IPS-11a (cell line): ENCODE measurements around the gene UCHL5.
"Not testable (repeated sequence)": the region's sequence is repeated elsewhere in the genome, so short reads cannot be mapped to it uniquely, and the experiment has no call there.

Experiments used
- H3K4me3 ChIP-seq: one replicate; pipeline ENCODE4 v1.5.1; 2013; ENCODE audit warnings: low read depth, low read length, control low read depth

The UCHL5 gene

DNA sequence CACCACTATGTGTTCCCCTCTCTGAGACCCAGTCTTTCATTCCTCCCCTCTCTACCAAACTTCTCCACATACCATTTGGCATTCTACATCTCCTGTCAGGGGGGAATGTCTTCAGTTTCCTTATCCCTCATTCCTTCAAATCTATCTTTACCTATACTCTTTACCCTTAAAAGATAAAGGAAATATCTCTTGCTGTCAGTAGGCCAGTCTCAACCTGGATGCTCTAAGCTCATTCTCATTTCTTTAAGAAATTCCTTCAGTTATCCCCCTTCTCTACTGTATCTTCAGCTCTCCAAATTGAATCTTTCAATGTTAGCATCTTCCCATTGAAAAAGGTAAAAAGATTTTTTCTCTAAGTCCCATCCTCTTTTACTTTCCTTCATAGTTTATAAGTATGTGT, 6.8 kb upstream of the UCHL5 start:
- no peak overlapping the region for H3K4me3 ChIP-seq

DNA sequence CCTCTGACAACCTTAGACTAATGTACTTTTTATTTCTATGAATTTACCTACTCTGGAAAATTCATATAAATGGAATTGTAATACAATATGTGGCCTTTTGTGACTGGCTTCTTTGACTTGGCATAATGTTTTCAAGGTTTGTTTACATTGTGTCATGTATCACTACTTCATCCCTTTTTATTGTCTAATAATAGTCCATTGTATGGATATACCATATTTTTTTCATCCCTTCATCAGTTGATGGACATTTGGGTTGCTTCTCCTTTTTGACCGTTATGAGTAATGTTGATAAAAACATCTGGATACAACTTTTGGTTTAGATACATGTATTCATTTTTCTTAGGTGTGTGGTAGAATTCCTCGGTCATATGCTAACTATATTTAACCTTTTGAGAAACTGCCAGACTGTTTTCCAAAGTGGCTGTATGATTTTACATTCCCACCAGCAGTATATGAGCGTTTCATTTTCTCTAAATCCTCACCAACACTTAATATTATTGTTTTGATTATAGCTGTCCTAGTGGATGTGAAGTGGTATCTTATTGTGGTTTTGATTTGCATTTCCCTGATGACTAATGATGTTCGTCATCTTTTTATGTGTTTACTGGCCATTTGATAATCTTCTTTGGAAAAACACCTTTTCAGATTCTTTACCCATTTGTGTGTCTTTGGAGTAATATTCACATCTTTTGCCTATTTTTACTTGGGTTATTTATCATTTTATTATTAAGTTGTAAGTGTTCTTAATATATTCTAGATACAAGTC, 3.7 kb upstream of the UCHL5 start:
- no peak overlapping the region for H3K4me3 ChIP-seq

DNA sequence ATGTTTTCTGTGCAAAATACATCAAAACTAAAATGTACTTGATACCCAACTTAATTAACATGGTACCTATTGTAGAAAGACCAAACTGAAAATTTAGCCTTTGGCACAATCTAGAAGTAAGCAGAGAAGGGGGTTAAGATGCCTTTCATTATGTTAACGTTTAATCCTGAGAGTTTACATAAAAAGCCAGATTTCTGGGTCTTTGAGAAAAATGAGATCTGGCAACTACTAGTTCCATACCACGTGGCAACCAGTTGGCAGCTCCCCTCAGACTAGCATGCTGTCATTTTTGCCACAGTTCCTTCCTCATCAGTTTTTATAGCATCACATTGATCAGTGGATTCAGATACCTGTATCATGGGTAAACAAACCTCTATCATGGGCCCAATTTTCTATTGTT, 1.8 kb upstream of the UCHL5 start:
- peak overlapping the region; percentile 95 for H3K4me3 ChIP-seq

DNA sequence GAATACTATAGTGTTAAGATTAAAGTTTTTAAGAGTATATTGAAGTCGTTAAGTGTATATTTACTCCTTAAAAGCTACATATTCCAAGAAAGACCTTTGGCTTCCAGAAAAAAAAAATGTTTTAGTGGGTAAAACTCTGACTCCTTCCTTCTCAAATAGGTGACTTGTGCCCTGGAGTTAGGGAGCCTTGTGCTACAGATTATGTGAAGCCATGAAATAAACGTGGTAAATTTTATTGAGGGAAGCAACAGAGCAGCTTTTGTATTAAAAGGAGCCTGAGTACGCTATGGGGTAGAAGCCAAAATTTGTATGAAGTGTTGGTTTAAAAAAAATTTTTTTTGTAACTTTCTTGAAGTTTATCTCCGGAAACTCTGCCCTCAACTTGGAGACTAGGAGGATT, 1.2 kb upstream of the UCHL5 start:
- H3K4me3 ChIP-seq, result peak overlapping the region; percentile 95

DNA sequence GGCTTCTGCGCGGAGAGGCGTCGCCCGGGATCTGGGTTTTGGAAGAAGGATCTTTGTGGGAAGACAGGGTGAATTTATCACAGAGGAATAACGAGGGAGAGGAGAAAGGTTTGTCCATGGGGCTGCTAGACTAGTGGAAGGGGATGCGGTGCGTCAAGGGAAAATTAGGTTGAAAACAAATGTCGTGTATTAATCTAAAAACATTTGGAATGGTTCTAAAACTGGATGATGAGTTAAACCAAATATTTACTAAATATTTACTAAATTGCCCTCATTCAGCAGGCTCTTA, 899 bp upstream of the UCHL5 start:
- peak overlapping the region; percentile 95 for H3K4me3 ChIP-seq

DNA sequence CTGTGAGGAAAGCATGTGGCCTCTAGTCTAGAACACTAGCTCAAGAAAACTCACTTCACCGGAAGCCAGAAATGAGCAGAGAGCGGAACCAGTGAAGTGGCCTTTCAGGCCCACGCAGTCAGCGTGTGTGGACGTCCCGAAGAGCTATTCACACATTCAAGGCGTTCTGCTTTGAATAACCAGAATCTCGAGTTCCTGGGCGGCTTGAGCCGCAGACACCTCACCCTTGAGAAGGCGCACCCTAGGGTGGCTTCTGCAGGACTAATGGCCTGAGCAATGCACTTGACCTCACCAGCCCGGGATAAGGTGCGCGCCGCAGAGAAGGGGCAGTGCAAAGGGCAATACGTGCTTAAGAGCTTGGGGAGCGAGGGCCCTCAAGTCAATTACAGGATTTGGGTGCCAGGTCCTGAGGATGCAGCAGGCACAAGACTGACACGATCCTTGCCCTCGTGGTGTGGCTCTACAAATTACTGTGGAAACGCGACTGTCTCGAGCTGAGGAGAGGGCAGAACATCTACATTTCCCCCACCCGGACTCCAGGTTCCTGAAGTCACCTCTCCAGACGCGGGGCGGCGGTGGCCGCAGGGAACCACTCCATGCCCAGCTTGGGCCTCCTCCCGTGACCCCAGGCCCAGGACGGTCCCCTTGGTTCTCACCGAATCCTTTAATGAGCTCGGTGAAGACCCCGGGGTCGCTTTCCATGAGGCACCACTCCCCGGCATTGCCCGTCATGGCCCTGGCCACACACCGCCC, 455 bp downstream of the UCHL5 start:
- H3K4me3 ChIP-seq, result peak overlapping the region; percentile 95

DNA sequence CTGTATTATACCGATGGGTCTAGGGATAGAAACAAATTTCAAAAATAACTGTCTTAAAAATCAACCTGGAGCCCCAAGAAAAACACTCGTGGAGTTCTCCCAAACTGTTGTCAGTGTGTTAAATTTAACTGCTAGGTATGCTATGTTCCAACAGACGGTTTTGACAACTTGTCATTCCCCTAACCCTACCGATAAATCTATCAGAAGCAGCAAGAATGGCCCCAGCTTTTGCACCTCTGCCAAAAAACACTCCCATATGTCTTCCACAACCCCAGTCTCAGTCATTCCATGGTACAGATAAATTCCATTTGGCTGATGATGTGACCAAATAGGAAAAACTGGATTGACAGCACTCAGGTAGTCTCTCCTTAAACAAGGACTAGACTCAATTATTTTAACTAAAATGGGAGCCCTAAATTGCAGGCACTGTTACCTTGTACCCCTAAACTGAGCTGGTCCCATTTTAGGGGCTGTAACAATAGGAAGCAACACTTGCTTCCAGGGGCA, 4.9 kb downstream of the UCHL5 start:
- H3K4me3 ChIP-seq, result no peak overlapping the region

DNA sequence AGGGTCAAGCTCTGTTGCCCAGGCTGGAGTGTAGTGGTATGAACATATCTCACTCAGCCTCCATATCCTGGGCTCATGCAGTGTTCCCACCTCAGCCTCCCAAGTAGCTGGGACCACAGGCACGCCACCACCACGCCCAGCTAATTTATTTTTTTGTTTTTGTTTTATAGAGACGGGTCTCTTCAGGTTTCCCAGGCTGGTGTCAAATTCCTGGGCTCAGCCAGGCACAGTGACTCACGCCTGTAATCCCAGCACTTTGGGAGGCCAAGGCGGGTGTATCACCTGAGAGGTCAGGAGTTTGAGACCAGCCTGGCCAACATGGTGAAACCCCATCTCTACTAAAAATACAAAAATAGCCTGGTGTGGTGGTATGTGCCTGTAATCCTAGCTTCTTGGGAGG, 10.2 kb downstream of the UCHL5 start:
- not testable (repeated sequence) for H3K4me3 ChIP-seq

DNA sequence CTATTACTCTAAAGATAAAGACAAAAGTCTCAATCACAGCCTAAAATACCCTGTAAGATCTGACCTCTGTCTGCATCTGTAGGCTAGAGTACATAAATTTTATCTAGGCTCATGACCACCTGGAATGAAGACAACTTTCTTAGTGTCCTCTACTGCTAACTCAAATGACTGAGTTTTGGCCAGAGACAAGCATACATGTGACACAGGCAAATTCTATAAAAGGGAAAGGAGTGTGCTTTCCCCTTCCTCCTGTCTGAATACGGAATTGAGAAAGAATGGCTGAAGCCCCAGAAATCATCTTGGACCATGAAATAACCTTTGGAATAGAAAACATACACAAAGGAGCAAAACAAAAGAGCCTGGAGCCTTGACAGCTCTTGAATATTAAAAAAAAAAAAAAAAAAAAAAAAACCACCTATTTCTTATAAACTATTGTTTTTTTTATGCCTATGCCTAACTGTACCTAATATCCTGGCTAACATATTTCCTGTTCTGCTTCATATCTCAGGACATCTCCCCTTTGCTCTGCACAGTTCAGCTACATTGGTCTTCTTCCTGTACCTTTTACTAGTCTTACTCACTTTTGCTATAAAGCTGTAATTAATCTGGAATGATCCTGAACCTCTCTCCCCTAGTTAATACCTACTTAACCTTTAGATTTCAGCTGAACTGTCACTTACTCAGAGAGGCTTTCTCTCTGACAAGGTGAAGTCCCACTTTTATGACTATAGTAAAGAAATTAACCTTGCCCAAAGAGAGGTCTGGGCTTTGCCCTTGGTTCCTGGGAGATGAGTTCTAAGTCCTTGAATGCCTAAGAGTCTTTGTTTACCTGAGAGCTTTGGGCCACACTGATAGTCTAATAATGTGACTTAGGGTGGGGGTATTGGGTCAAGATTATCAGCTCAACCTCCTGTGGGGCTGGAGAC, 16.1 kb downstream of the UCHL5 start:
- H3K4me3 ChIP-seq, result no peak overlapping the region

DNA sequence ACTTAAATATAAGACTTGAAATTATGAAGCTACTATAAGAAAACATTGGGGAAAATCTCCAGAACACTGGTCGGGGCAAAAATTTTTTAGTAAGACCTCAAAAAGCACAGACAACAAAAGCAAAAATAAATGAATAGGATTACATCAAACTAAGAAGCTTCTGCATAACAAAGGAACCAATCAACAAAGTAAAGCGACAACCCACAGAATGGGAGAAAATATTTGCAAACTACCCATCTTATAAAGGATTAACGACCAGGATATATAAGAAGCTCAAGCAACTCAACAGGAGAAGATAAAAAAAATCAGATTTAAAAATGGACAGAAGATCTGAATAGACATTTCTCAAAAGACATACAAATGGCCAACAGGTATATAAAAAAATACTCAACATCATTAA, 19.1 kb downstream of the UCHL5 start:
- no peak overlapping the region for H3K4me3 ChIP-seq

DNA sequence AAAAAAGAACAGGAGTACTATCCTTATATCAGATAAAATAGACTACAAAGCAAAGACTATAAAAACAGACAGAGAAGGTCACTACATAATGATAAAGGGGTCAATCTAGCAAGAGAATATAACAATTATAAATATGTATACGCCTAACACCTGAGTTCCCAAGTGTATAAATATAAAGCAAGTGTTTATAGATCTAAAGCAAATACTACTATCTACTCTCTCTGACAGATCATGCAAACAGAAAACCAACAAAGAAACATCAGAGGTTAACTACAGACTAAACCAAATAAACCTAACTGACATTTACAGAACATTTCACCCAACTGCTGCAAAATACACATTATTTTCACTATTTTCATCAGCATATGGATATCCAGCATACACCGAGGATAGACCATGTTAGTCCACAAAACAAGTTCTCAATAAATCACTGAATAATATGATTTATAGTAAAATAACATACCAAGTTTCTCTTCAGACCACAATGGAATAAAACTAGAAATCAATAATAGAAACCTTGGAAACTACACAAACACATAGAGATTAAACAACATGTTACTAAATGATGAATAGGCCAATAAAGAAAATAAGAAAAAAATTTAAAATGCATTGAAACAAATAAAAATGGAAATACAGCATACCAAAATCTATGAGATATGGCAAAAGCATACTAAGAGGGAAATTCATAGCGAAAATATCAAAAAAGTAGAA, 22.7 kb downstream of the UCHL5 start:
- no peak overlapping the region for H3K4me3 ChIP-seq

DNA sequence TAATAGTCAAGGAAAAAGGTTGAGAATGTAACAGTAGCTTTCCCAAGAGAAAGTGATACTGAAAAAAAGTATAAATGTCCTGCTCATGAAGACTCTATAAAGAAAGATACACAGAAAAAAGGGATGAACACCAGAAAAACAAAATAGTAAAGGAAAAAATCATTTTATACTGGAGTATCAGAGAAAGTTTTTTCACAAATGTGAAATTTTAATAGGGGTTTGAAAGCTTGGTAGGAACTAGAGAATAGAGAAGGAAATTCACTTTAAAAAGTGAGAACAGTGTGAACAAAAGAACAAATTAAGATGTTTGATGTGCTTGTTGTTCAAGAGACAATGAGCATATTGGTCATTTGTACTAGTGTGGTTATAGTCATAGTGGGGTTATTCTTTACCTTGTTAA, 25.6 kb downstream of the UCHL5 start:
- no peak overlapping the region for H3K4me3 ChIP-seq

DNA sequence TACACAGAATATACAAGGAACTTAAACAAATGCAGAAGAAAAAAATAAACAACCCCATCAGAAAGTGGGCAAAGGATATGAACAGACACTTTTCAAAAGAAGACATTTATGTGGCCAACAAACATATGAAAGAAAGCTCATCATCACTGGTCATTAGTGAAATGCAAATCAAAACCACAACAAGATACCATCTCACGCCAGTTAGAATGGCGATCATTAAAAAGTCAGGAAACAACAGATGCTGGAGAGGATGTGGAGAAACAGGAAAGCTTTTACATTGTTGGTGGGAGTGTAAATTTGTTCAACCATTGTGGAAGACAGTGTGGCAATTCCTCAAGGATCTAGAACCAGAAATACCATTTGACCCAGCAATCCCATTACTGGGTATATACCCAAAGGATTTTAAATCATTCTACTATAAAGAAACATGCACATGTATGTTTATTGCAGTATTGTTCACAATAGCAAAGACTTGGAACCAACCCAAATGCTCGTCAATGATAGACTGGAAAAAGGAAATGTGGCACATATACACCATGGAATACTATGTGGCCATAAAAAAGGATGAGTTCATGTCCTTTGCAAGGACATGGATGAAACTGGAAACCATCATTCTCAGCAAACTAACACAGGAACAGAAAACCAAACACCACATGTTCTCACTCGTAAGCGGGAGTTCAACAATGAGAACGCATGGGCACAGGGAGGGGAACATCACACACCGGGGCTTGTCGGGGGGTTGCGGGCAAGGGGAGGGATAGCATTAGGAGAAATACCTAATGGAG, 26.3 kb downstream of the UCHL5 start:
- H3K4me3 ChIP-seq, result not testable (repeated sequence)

DNA sequence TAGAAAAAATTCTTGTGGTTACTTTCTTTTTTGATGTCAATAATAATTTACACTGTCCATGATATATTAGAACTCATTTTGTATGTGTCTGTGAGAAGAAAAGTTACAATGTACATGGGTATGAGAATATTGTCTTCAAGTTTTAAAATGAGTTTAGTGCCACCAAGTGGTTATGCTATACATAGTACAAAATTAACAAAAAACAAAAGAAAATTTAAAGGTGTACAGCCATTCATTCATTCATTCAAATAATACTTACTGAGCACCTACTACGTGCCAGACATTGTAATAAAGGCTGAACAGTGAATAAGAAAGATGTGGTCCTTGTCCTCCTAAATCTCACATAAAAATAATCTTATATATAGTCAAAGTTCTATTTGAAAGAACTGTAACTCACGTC, 27.7 kb downstream of the UCHL5 start:
- H3K4me3 ChIP-seq, result no peak overlapping the region

DNA sequence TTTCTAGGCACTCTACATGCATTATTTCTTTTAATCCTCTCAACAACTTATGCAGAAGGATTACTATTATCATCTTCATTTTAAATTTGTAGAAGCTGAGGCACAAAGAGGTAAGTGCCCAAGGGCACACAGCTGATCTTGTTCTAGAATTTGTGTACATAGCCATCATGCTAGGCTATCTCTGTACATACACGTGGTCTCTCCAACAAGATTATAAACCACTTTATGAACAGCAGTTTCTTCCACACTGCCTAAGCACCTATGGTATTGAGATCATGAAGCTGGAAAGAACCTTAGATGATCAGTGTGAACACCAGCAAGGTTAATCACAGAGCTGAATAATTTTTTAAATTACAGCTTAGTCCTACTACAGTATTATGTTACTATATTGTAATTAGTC, 28.9 kb downstream of the UCHL5 start:
- H3K4me3 ChIP-seq, result no peak overlapping the region

DNA sequence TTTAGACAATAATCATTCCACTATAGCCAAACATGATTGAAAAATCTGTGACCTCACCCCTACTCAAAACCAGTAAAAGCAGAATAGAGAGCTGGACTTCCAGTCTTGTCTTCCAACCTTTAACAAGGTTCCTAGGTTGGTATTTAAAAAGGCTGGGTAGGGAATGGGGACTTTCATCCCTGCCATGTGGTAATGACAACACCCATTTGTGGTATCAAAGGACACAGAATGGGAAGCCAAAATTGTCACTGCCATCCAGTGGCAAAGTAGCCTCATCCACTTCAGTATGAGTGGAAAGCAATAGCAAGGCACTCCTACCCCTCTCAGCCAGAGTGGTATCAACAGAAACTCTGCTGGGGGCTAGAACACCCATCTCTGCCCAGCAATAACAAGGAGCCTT, 33.9 kb downstream of the UCHL5 start:
- H3K4me3 ChIP-seq, result no peak overlapping the region

DNA sequence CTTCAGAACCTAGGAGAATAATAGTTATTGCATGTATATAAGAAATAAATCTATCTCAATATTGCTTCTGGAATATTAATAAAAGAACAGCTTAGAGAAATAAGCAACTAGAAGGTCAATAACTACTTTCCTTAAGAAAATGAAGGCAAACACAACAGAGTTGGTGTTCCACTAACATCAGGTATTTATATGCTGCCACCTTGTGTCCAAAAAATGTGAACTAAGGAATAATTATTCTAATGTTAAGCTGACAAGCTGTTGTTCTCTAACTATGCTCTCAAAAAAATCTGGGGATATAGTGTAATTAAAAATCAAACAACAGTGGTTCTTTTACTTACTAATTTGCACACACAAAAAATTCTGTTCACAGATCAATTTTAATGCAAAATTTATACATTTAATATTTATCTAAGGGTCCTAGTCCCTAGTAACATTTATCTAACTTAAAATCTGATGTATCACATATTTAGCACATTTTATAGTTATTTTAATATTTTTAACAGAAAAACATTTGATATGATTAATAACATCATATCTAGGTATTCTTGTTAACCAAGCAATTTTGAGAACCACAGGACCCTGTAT, 39.6 kb downstream of the UCHL5 start:
- no peak overlapping the region for H3K4me3 ChIP-seq

DNA sequence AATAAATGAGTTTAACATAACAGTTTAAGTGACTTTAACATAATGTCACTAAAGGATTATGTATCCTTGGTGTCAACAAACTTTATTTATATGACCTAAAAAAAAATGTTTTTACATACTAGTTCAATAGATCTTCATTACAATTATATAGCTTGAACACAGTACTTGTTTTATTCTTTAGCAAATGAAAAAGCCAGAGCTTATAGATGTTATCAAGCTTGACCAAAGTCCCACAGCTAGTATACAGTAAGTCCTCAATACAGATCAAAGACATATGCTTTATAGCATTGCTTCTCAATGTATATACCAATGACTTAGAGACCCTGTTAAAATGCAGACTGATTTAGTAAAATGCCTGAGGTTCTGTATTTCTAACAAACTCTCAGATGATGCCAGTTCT, 42.4 kb downstream of the UCHL5 start:
- no peak overlapping the region for H3K4me3 ChIP-seq

DNA sequence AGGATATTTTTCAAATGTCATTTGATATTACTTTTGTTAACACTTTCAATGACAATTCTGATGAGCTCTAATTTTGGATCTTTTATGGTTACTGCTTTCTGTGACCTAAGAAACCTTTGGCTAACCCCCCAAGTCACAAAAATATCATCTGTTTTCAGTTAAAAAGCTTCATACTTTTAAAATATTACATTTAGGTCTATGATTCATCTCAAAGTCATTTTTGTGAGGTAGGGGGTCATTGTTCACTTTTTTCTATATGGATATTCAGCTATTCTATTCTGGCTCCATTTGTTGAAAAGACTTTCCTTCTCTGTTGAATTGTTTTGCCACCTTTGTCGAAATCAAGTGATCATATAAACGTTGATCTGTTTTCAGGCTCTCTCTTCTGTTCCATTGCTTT, 44.8 kb downstream of the UCHL5 start:
- H3K4me3 ChIP-seq, result no peak overlapping the region

DNA sequence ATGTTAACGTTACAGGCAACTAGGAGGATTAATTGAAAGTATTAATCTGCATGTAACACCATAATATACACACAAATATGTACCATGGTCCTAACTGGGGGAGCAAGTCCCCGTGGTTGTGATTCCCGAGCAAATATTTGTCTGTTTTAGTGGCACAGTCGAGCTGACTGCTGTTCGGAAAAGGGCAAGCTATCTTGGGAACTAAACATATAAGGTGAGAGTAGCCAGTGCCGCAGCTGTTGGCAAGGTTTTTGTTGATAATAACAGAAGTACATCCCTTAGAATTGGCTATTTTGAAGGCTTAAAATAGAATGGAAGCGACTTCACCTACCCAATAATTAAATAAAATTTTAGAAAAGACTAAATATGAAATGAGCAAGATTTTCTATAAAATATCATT, 45.5 kb downstream of the UCHL5 start:
- H3K4me3 ChIP-seq, result no peak overlapping the region
